Mesendoderm (in vitro differentiated cells): ENCODE measurements around the gene TOPAZ1.
A peak's percentile ranks its signal among the peaks of the same experiment; 100 is the strongest.

Experiments
- DNase-seq: peaks from one replicate; pipeline ENCODE4 v3.0.0; 2013
- H2AK5ac ChIP-seq: 2 replicates; pipeline ENCODE4 v1.6.1; 2013; ENCODE audit warnings: low read length, inconsistent platforms
- H2BK120ac ChIP-seq: 2 replicates; pipeline ENCODE4 v1.6.1; 2013; ENCODE audit warnings: low read depth, mild to moderate bottlenecking, low read length, moderate library complexity, mixed read lengths
- H2BK15ac ChIP-seq: replicated peaks from 2 replicates; pipeline ENCODE4 v1.6.1; 2013; ENCODE audit warnings: low read depth, mild to moderate bottlenecking, moderate library complexity
- H2BK5ac ChIP-seq: 2 replicates; pipeline ENCODE4 v1.6.1; 2013; ENCODE audit warnings: low read length, inconsistent platforms
- H3K18ac ChIP-seq: 2 replicates; pipeline ENCODE4 v1.6.1; 2013; ENCODE audit warnings: mild to moderate bottlenecking, low read length, mixed read lengths
- H3K23ac ChIP-seq: one replicate; pipeline ENCODE4 v1.6.1; 2013; ENCODE audit warnings: low read length
- H3K27ac ChIP-seq: 2 replicates; pipeline ENCODE4 v1.5.1; 2013; ENCODE audit warnings: low read depth, mild to moderate bottlenecking, inconsistent platforms, low read length, moderate library complexity
- H3K27me3 ChIP-seq: 2 replicates; pipeline ENCODE4 v1.6.1; 2013; ENCODE audit warnings: low read length, control low read depth, mild to moderate bottlenecking, inconsistent platforms; ENCODE audit not compliant: insufficient read depth, poor library complexity
- H3K36me3 ChIP-seq: 2 replicates; pipeline ENCODE4 v1.6.1; 2013; ENCODE audit warnings: low read length, inconsistent platforms; ENCODE audit not compliant: control insufficient read depth, insufficient read depth
- H3K4ac ChIP-seq: one replicate; pipeline ENCODE4 v1.6.1; 2013; ENCODE audit warnings: low read depth, mild to moderate bottlenecking, low read length, moderate library complexity
- H3K4me1 ChIP-seq: 2 replicates; pipeline ENCODE4 v1.6.1; 2013; ENCODE audit warnings: low read depth, low read length, inconsistent platforms; ENCODE audit not compliant: control insufficient read depth
- H3K4me2 ChIP-seq: 2 replicates; pipeline ENCODE4 v1.6.1; 2013; ENCODE audit warnings: low read length
- H3K4me3 ChIP-seq: 2 replicates; pipeline ENCODE4 v1.5.1; 2013; ENCODE audit warnings: mild to moderate bottlenecking, low read length
- H3K56ac ChIP-seq: one replicate; pipeline ENCODE4 v1.6.1; 2013; ENCODE audit warnings: low read length
- H3K79me1 ChIP-seq: 2 replicates; pipeline ENCODE4 v1.6.1; 2013; ENCODE audit warnings: low read length, inconsistent platforms
- H3K79me2 ChIP-seq: 2 replicates; pipeline ENCODE4 v1.6.1; 2013; ENCODE audit warnings: mild to moderate bottlenecking, low read length; ENCODE audit not compliant: control insufficient read depth, insufficient read depth
- H3K9ac ChIP-seq: 2 replicates; pipeline ENCODE4 v1.6.1; 2013; ENCODE audit warnings: low read length, inconsistent platforms
- H4K5ac ChIP-seq: one replicate; pipeline ENCODE4 v1.6.1; 2013; ENCODE audit warnings: low read length
- H4K8ac ChIP-seq: one replicate; pipeline ENCODE4 v1.6.1; 2013; ENCODE audit warnings: low read depth, mild to moderate bottlenecking, control low read depth, low read length, moderate library complexity
- WGBS: extraction: QIAGEN DNeasy Blood & Tissue Kit; methylation state at CpG from one replicate; pipeline ENCODE4 v1.1.7; 2013; ENCODE audit warnings: low lambda C conversion rate, missing lambda C conversion rate; ENCODE audit not compliant: insufficient coverage; ENCODE audit errors: extremely low coverage; 5-methylcytosine and 5-hydroxymethylcytosine counted together

TOPAZ1 gene

DNA sequence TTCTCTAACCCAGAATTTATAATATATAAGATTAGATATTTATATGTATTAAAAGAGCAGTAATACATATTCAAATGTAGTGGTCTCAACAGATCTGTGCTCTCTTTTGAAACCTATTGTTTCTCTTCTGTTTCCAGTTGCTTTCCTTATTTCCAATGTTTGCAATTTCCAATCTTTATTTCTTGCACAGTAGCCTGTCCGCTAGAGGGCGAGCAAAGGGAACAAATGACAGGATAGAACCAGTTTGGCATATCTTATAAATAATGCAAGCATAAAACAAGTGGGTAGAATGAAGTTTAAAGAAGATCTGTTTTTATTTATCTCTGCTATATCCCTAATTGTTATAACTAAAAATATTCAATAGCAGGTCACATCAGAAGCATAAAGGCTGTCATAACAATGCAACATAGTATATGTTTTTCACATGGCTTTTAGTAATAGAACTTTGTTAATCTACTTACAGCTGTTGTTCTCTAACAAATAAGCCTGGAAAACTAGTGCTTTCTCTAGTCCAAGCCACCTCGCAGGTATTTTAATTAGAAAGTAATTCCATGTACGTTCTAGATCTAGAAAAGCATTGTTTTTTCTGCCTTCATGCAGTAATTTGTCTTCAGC, 81.8 kb downstream of the TOPAZ1 start:
- no peak overlapping the region for H3K4me2 ChIP-seq

DNA sequence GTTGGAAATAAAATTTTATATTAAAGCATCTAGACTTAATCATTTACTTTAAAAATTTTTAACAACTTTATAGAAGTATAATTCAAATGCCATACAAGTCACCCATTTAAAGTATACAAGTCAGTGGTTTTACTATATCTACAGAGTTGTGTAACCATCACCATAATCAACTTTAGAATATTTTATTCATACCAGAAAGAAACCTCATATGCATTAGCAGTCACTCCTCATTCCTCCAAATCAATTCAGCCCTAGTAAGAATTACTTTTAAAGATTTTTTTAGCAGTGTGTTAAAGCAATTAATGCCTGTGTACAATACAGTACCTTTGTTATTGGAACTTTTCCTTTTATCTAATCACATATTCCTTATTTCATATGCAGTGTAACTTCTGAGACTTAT, 82.9 kb downstream of the TOPAZ1 start:
- Histone ChIP-seq H3K36me3 (no peaks in the 10 kb centered on the region), H4K8ac (no peak overlapping the region), H3K9ac (no peak overlapping the region), H3K27me3 (no peaks in the 10 kb centered on the region), H3K56ac (no peak overlapping the region), H3K4ac (no peak overlapping the region), H3K4me3 (no peak overlapping the region), H2AK5ac (no peak overlapping the region), H2BK120ac (no peak overlapping the region), H2BK15ac (no peak overlapping the region), H3K23ac (no peak overlapping the region), H4K5ac (no peak overlapping the region), H3K79me1 (no peaks in the 10 kb centered on the region), H3K27ac (no peak overlapping the region), H3K4me1 (no peaks in the 10 kb centered on the region), H2BK5ac (no peak overlapping the region), H3K18ac (no peak overlapping the region), H3K4me2 (no peak overlapping the region), H3K79me2 (no peaks in the 10 kb centered on the region)
- DNase-seq: no peak

More for the DNA sequence above, 81.8 kb downstream of the TOPAZ1 start:
- Histone ChIP-seq H4K5ac (no peak overlapping the region), H3K4ac (no peak overlapping the region), H3K27me3 (no peaks in the 10 kb centered on the region), H2BK5ac (no peak overlapping the region), H2AK5ac (no peak overlapping the region), H3K79me1 (no peaks in the 10 kb centered on the region), H3K27ac (no peak overlapping the region), H3K36me3 (no peaks in the 10 kb centered on the region), H2BK120ac (no peak overlapping the region), H3K9ac (no peak overlapping the region), H3K56ac (no peak overlapping the region), H3K4me3 (no peak overlapping the region), H3K79me2 (no peaks in the 10 kb centered on the region), H4K8ac (no peak overlapping the region), H3K18ac (no peak overlapping the region), H3K23ac (no peak overlapping the region), H2BK15ac (no peak overlapping the region), H3K4me1 (no peaks in the 10 kb centered on the region)
- peak; percentile 54 for DNase-seq
- WGBS: no CpG with 5 or more reads among the region's 4 CpGs

DNA sequence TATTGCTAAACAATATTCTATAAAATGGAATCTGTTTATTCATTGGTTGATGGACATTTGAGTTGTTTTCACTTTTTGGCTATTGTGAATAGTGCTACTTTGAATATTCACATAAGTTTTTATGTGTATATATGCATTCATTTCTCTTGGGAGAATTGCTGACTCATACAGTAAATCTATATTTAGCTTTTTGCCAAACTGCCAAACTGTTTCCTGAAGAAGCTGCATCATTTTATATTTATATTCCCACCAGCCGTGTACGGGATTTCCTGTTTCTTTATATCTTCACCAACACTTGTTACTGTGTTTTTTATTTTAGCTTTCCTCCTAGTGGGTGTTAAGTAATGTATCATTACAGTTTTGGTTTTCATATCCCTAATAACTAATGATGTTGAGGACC, 84.3 kb downstream of the TOPAZ1 start:
- Histone ChIP-seq H2BK15ac (no peak overlapping the region), H3K9ac (no peak overlapping the region), H3K27me3 (no peaks in the 10 kb centered on the region), H4K8ac (no peak overlapping the region), H3K4me2 (no peak overlapping the region), H3K4ac (no peak overlapping the region), H2BK5ac (no peak overlapping the region), H3K27ac (no peak overlapping the region), H4K5ac (no peak overlapping the region), H3K18ac (no peak overlapping the region), H2AK5ac (no peak overlapping the region), H3K56ac (no peak overlapping the region), H3K36me3 (no peaks in the 10 kb centered on the region), H3K4me1 (no peaks in the 10 kb centered on the region), H2BK120ac (no peak overlapping the region), H3K23ac (no peak overlapping the region), H3K79me2 (no peaks in the 10 kb centered on the region), H3K79me1 (no peaks in the 10 kb centered on the region), H3K4me3 (no peak overlapping the region)
- DNase-seq: no peak
- WGBS: no CpG with 5 or more reads among the region's 2 CpGs

DNA sequence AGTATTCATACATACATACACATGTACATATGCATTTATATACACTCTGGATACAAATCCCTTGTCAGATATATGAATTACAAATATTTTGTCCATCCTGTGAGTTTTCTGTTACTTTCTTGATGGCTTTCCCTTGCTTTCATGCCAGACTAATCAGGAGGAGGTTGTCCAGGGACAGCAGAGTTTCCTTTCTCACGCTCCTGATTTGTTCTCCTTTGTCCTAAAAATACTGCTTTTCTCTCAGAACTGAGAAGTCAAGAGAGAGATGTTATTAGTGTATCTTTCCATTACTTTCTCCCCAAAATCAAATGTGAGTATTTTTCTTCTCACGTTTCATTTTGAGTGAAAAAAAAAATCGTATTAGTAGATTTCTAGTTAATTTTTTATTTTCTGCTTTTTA, 84.8 kb downstream of the TOPAZ1 start:
- no peaks in the 10 kb centered on the region for H3K4me1 ChIP-seq
- no CpG with 5 or more reads among the region's 3 CpGs for WGBS
- H3K79me1 ChIP-seq: no peaks in the 10 kb centered on the region
- no peak overlapping the region for H2AK5ac ChIP-seq
- no peaks in the 10 kb centered on the region for H3K79me2 ChIP-seq
- H3K18ac ChIP-seq: no peak overlapping the region
- no peak overlapping the region for H2BK120ac ChIP-seq
- H3K27me3 ChIP-seq: no peaks in the 10 kb centered on the region
- H2BK5ac ChIP-seq: no peak overlapping the region
- H3K4ac ChIP-seq: no peak overlapping the region
- no peaks in the 10 kb centered on the region for H3K36me3 ChIP-seq
- H3K4me3 ChIP-seq: no peak overlapping the region
- H2BK15ac ChIP-seq: no peak overlapping the region
- no peak overlapping the region for H3K4me2 ChIP-seq
- no peak overlapping the region for H3K27ac ChIP-seq
- H4K5ac ChIP-seq: no peak overlapping the region
- H3K56ac ChIP-seq: no peak overlapping the region
- H3K9ac ChIP-seq: no peak overlapping the region
- DNase-seq: no peak
- H3K23ac ChIP-seq: no peak overlapping the region
- no peak overlapping the region for H4K8ac ChIP-seq

DNA sequence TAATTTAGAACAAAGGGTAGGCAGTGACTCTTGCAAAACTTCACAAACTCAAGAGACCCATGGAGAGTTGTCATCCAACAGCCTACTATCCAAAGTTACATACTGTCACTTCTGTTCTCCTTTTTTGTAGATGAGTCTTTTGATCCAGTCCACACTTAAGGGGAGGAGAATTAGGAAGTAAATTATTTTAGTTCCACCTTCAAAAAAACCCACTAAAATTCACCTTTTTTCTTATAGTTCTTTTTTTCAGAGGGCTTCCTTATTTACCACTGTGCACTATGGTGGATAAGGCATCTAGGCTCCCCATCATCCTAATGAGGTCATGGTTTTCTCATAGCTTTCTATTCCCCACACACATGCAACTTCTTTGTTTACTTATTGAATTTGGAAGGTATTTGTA, 88.3 kb downstream of the TOPAZ1 start:
- DNase-seq: no peak
- H4K8ac ChIP-seq: no peak overlapping the region
- no peak overlapping the region for H3K27ac ChIP-seq
- no peak overlapping the region for H3K4ac ChIP-seq
- H2AK5ac ChIP-seq: no peak overlapping the region
- H3K18ac ChIP-seq: no peak overlapping the region
- no peaks in the 10 kb centered on the region for H3K4me1 ChIP-seq
- H3K27me3 ChIP-seq: no peaks in the 10 kb centered on the region
- H3K36me3 ChIP-seq: no peaks in the 10 kb centered on the region
- H3K79me2 ChIP-seq: no peaks in the 10 kb centered on the region
- no peak overlapping the region for H3K56ac ChIP-seq
- H4K5ac ChIP-seq: no peak overlapping the region
- no peak overlapping the region for H2BK15ac ChIP-seq
- H2BK5ac ChIP-seq: no peak overlapping the region
- no peak overlapping the region for H3K9ac ChIP-seq
- H3K23ac ChIP-seq: no peak overlapping the region
- H3K4me2 ChIP-seq: no peak overlapping the region
- H2BK120ac ChIP-seq: no peak overlapping the region
- H3K79me1 ChIP-seq: no peaks in the 10 kb centered on the region
- H3K4me3 ChIP-seq: no peak overlapping the region

DNA sequence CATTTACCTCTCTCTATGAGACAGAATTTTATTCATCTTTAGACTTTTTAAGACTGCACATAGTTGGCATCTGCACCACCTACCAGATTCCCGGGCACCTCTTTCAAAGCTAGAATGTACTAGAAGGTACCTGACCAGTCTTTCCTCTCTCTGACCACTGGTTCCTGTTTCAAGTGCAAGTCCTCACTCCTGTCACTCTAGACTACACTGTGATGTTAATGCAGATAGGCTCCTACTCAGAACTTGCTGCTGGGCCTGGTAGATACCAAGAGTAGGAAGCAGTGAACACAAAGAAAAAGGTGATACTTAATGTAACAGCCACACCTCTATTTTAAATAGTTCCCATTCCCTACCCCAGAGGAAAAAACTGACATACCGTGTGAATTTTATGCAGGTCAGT, 88.8 kb downstream of the TOPAZ1 start:
- Histone ChIP-seq H2BK120ac (no peak overlapping the region), H2BK5ac (no peak overlapping the region), H4K5ac (no peak overlapping the region), H2BK15ac (no peak overlapping the region), H3K27me3 (no peaks in the 10 kb centered on the region), H3K4me3 (no peak overlapping the region), H3K36me3 (no peaks in the 10 kb centered on the region), H3K4ac (no peak overlapping the region), H4K8ac (no peak overlapping the region), H3K4me2 (no peak overlapping the region), H3K79me2 (no peaks in the 10 kb centered on the region), H3K56ac (no peak overlapping the region), H3K79me1 (no peaks in the 10 kb centered on the region), H3K27ac (no peak overlapping the region), H3K9ac (no peak overlapping the region), H2AK5ac (no peak overlapping the region), H3K23ac (no peak overlapping the region), H3K18ac (no peak overlapping the region), H3K4me1 (no peaks in the 10 kb centered on the region)
- no CpG with 5 or more reads among the region's 2 CpGs for WGBS
- DNase-seq: no peak
